ENCODE data around the gene ELOA2.
"Not testable (repeated sequence)": the region's sequence is repeated elsewhere in the genome, so short reads cannot be mapped to it uniquely, and the experiment has no call there.

DNA sequence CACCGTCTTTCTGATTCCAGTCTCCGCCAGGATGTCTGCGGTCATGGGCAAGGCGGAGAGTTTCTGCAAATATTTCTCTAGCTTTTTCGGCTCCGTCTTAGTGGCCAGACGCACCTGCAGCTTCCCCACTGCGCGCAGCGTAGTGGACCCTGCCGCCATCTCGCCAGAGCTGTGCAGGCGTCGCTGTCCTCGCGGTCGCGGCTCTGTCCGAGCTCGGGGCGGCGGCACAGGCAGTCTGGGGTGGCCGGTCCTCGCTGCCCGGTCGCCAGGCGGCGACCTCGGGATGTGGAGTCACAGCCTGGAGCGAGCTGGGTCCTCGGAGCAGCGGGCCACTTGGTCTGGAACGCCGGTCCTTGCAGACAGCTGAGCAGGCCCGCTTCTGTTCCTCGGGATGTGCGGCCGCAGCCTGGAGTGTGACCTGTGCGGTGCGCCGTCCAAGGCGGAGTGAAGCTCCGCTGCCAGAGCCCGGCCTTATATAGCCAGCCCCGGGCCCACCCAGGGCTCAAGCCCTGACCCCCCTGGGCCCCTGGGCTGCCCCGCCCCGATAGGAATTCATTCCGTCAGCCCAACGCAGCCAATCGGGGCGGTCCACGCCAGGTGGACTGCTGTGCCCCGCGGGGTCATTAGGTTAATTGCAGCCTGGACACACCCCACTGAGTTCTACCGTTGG, 5.6 kb downstream of the ELOA2 start:
- not testable (repeated sequence) for TF ChIP-seq EZH2 (IDR thresholded peaks at IDR 0.05); POLR2AphosphoS5 (IDR thresholded peaks at IDR 0.05; ENCODE audit: borderline replicate concordance, low read depth, low read length)

All from SK-N-MC (cell line).